NAMALWA (cell line): Measurements from ENCODE around the gene GSTM4.

Source experiments
- DNase-seq: peaks from one replicate; pipeline ENCODE4 v3.0.0-alpha.2; 2015; ENCODE audit warnings: low spot score

The GSTM4 gene

GRCh38 chr1:109655615-109656519 lies at the start of gene GSTM4:
Gene GSTM4, plus strand, starts transcription at chr1:109656099. Its CDS starts 291 bp downstream, at chr1:109656390.
- DNase-seq, result peak; percentile 89

- DNase-seq, result no peak
Observed at GRCh38 chr1:109609881-109610280, 46.0 kb upstream of the GSTM4 start.

GRCh38 chr1:109610609-109611307 lies 45.1 kb upstream of the GSTM4 start:
- no peak for DNase-seq

GRCh38 chr1:109611308-109611990 lies 44.5 kb upstream of the GSTM4 start:
- DNase-seq, result no peak

GRCh38 chr1:109613361-109614147 lies 42.3 kb upstream of the GSTM4 start:
- no peak for DNase-seq

- peak; percentile 41 for DNase-seq
Observed at GRCh38 chr1:109615879-109616278, 40.0 kb upstream of the GSTM4 start.

GRCh38 chr1:109616391-109616790 lies 39.5 kb upstream of the GSTM4 start:
- DNase-seq, result no peak

GRCh38 chr1:109617291-109617801 lies 38.6 kb upstream of the GSTM4 start:
- no peak for DNase-seq

GRCh38 chr1:109618661-109619575 lies 37.0 kb upstream of the GSTM4 start:
- no peak for DNase-seq

- peak; percentile 84 for DNase-seq
Observed at GRCh38 chr1:109619576-109620400, 36.1 kb upstream of the GSTM4 start, which contains the start of the genes AMPD2 and GNAT2. Gene AMPD2, plus strand, starts transcription at chr1:109619837. Its CDS starts 1,339 bp downstream, at chr1:109621176. Gene GNAT2, minus strand, starts transcription at chr1:109619616. Its CDS starts 6,746 bp downstream, at chr1:109612870.

GRCh38 chr1:109620401-109620791 lies 35.5 kb upstream of the GSTM4 start:
- DNase-seq, result no peak

GRCh38 chr1:109620841-109621286 lies 35.0 kb upstream of the GSTM4 start:
- DNase-seq, result peak; percentile 92

GRCh38 chr1:109621379-109622136 lies 34.3 kb upstream of the GSTM4 start:
- no peak for DNase-seq

GRCh38 chr1:109622137-109622892 lies 33.6 kb upstream of the GSTM4 start:
- no peak for DNase-seq

- DNase-seq, result no peak
Observed at GRCh38 chr1:109622895-109623294, 33.0 kb upstream of the GSTM4 start.

- DNase-seq, result no peak
Observed at GRCh38 chr1:109623601-109624161, 32.2 kb upstream of the GSTM4 start.
